Neural crest cell (in vitro differentiated cells): Measurements from ENCODE around the gene MAML3. TPM values are rescaled to one million over a fixed set of nuclear protein-coding genes. Genes with fewer than 3 reads are reported as not detected.
A peak's percentile ranks its signal among the peaks of the same experiment; 100 is the strongest.

Experiments used
- DNase-seq: peaks from one replicate; pipeline ENCODE4 v3.0.0; 2021; ENCODE audit warnings: low read depth, mixed read lengths, low spot score
- H3K27ac Mint-ChIP-seq: one replicate; pipeline ENCODE4 v1.8.0; 2021; ENCODE audit warnings: mild to moderate bottlenecking, mixed read lengths; ENCODE audit not compliant: unreplicated experiment
- H3K27me3 Mint-ChIP-seq: 2 replicates; pipeline ENCODE4 v1.8.0; 2021; ENCODE audit warnings: low read depth, mild to moderate bottlenecking, mixed read lengths
- H3K36me3 Mint-ChIP-seq: 2 replicates; pipeline ENCODE4 v1.8.0; 2021; ENCODE audit warnings: low read depth, mild to moderate bottlenecking, mixed read lengths
- H3K4me1 Mint-ChIP-seq: 2 replicates; pipeline ENCODE4 v1.8.0; 2021; ENCODE audit warnings: mixed read lengths
- H3K4me3 Mint-ChIP-seq: one replicate; pipeline ENCODE4 v1.8.0; 2021; ENCODE audit warnings: mild to moderate bottlenecking, mixed read lengths
- H3K9me3 Mint-ChIP-seq: 2 replicates; pipeline ENCODE4 v1.8.0; 2021; ENCODE audit warnings: mixed read lengths
- CTCF ChIP-seq: fragments of 200-600 bp; sonication (generic); conservative IDR thresholded peaks from 2 replicates; pipeline ENCODE4 v1.5.0; 2021; ENCODE audit warnings: antibody characterized with exemption, mild to moderate bottlenecking
- total RNA-seq: library from RNA; stranded (reverse); gene quantifications from 2 replicates; pipeline ENCODE4 v1.2.1, GENCODE V29; 2021

Gene MAML3
- total RNA-seq, 1 donor from 2014 or later, result 21.8 TPM

GRCh38 chr4:139890816-139891215, 263.2 kb downstream of the MAML3 start:
- H3K27me3 Mint-ChIP-seq, result no peaks in the 10 kb centered on the region
- no peak overlapping the region for H3K27ac Mint-ChIP-seq
- H3K4me3 Mint-ChIP-seq, result no peak overlapping the region
- no peaks in the 10 kb centered on the region for H3K9me3 Mint-ChIP-seq
- H3K4me1 Mint-ChIP-seq, result peaks cover 36% of the 10 kb centered on the region
- DNase-seq, result no peak
- peaks cover 7% of the 10 kb centered on the region for H3K36me3 Mint-ChIP-seq
- TF ChIP-seq CTCF, result no peak

- peak overlapping the region; percentile 13 for H3K27ac Mint-ChIP-seq
- H3K4me3 Mint-ChIP-seq, result no peak overlapping the region
- H3K9me3 Mint-ChIP-seq, result no peaks in the 10 kb centered on the region
- no peaks in the 10 kb centered on the region for H3K27me3 Mint-ChIP-seq
- DNase-seq, result no peak
- H3K4me1 Mint-ChIP-seq, result peaks cover 38% of the 10 kb centered on the region
- no peak for TF ChIP-seq CTCF
- peaks cover 7% of the 10 kb centered on the region for H3K36me3 Mint-ChIP-seq
These were observed 264.1 kb downstream of the MAML3 start for GRCh38 chr4:139889901-139890300.

- no peak for DNase-seq
- Mint-ChIP-seq H3K36me3 (peaks cover 7% of the 10 kb centered on the region), H3K9me3 (no peaks in the 10 kb centered on the region), H3K4me3 (peak overlapping the region; percentile 32), H3K4me1 (peaks cover 45% of the 10 kb centered on the region), H3K27ac (peak overlapping the region; percentile 13), H3K27me3 (no peaks in the 10 kb centered on the region)
- no peak for TF ChIP-seq CTCF
These were observed 264.7 kb downstream of the MAML3 start for GRCh38 chr4:139889264-139889663.

GRCh38 chr4:139887962-139888735, 265.8 kb downstream of the MAML3 start:
- Mint-ChIP-seq H3K4me1 (peaks cover 50% of the 10 kb centered on the region), H3K4me3 (no peak overlapping the region), H3K9me3 (peaks cover 2% of the 10 kb centered on the region), H3K36me3 (peaks cover 9% of the 10 kb centered on the region), H3K27me3 (no peaks in the 10 kb centered on the region), H3K27ac (peak overlapping the region; percentile 24)
- no peak for TF ChIP-seq CTCF
- DNase-seq, result no peak

GRCh38 chr4:139887376-139887802, 266.6 kb downstream of the MAML3 start:
- Mint-ChIP-seq H3K36me3 (peaks cover 13% of the 10 kb centered on the region), H3K27me3 (no peaks in the 10 kb centered on the region), H3K4me1 (peaks cover 55% of the 10 kb centered on the region), H3K27ac (peak overlapping the region; percentile 44), H3K4me3 (no peak overlapping the region), H3K9me3 (peaks cover 6% of the 10 kb centered on the region)
- DNase-seq, result no peak
- no peak for TF ChIP-seq CTCF
